Smooth muscle cell (in vitro differentiated cells): ENCODE results near the gene CHI3L1. TPM values are rescaled to one million over a fixed set of nuclear protein-coding genes. Genes with fewer than 3 reads are reported as not detected.
A peak's percentile ranks its signal among the peaks of the same experiment; 100 is the strongest.

Experiments
- DNase-seq: peaks from one replicate; lab custom pipeline; 2025; ENCODE audit not compliant: unreplicated experiment; lab: John Stamatoyannopoulos, UW
- H2AFZ ChIP-seq: fragments of 200-600 bp; sonication (generic); 2 replicates; pipeline ENCODE4 v1.6.0; 2016; ENCODE audit warnings: antibody characterized with exemption, low read depth, mild to moderate bottlenecking
- H3F3A ChIP-seq: fragments of 200-600 bp; sonication (generic); 2 replicates; pipeline ENCODE4 v1.6.0; 2017; ENCODE audit warnings: antibody characterized with exemption, low read depth
- H3K27ac ChIP-seq: fragments of 200-600 bp; sonication (generic); 2 replicates; pipeline ENCODE4 v1.5.1; 2016; ENCODE audit warnings: low read depth, mild to moderate bottlenecking
- H3K27me3 ChIP-seq: fragments of 200-600 bp; sonication (generic); 2 replicates; pipeline ENCODE4 v1.6.1; 2016; ENCODE audit warnings: low read depth, mild to moderate bottlenecking
- H3K36me3 ChIP-seq: fragments of 200-600 bp; sonication (generic); 2 replicates; pipeline ENCODE4 v1.5.1; 2016; ENCODE audit warnings: low read depth
- H3K4me1 ChIP-seq: fragments of 200-600 bp; sonication (generic); 2 replicates; pipeline ENCODE4 v1.5.1; 2016; ENCODE audit warnings: low read depth
- H3K4me2 ChIP-seq: fragments of 200-600 bp; sonication (generic); 2 replicates; pipeline ENCODE4 v1.6.0; 2016; ENCODE audit warnings: mild to moderate bottlenecking
- H3K4me3 ChIP-seq: fragments of 200-600 bp; sonication (generic); 2 replicates; pipeline ENCODE4 v1.5.1; 2016; ENCODE audit warnings: mild to moderate bottlenecking
- H3K79me2 ChIP-seq: fragments of 200-600 bp; sonication (generic); 2 replicates; pipeline ENCODE4 v1.6.0; 2016; ENCODE audit warnings: low read depth, mild to moderate bottlenecking
- H3K9ac ChIP-seq: fragments of 200-600 bp; sonication (generic); 2 replicates; pipeline ENCODE4 v1.6.0; 2016; ENCODE audit warnings: low read depth
- H3K9me3 ChIP-seq: fragments of 200-600 bp; sonication (generic); replicated peaks from 2 replicates; pipeline ENCODE4 v1.5.1; 2016; ENCODE audit warnings: low read depth
- H4K20me1 ChIP-seq: fragments of 200-600 bp; sonication (generic); 2 replicates; pipeline ENCODE4 v1.6.0; 2016; ENCODE audit warnings: low read depth
- WGBS: methylation state at CpG from one replicate; pipeline ENCODE4 v1.1.7; 2016; ENCODE audit warnings: low lambda C conversion rate; 5-methylcytosine and 5-hydroxymethylcytosine counted together
- polyA plus RNA-seq: library from polyadenylated mRNA; unstranded; fragments of >200 nt; fragmentation: Nextera tagmentation; extraction: Ambion mirVana; gene quantifications from 2 replicates; pipeline ENCODE4 v1.2.1, GENCODE V29; 2016
- total RNA-seq: library from RNA; depleted of rRNA; stranded (reverse); fragments of >200 nt; gene quantifications from 2 replicates; pipeline ENCODE4 v1.2.3, GENCODE V29; 2014
- TF ChIP-seq, protein P1 (sequence below): fragments of 200-600 bp; sonication (generic); IDR thresholded peaks from 2 replicates; pipeline ENCODE4 v1.5.1; 2017; ENCODE audit warnings: borderline replicate concordance, mild to moderate bottlenecking, antibody characterized with exemption; ENCODE audit not compliant: insufficient read depth, poor library complexity, severe bottlenecking

The CHI3L1 gene
- total and polyA plus RNA-seq, 2 experiments from 2014 or later, result 45.4 to 53.6 TPM

DNA sequence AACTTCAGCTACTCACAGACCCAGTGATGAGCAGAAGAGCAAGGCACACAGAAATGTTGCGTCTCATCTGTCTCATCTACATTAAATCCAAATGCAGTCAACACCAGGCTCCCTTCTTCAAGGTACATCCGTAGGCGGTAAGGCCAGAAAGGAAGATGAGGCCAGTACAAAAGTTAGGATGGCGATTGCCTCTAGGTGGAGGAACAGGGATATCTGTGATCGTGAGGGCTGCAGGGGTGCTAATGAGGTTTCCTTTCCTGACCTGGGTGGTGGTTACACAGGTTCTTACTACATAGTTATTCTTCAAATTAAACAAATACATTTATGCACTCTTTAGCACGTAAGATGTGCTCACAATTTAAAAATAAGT lies 9.5 kb downstream of the CHI3L1 start:
- H3K36me3 ChIP-seq, result no peaks in the 10 kb centered on the region
- no peaks in the 10 kb centered on the region for H3K27me3 ChIP-seq
- no peak overlapping the region for H2AFZ ChIP-seq
- H3F3A ChIP-seq, result peaks cover 10% of the 10 kb centered on the region
- no peak for DNase-seq
- WGBS, result 61% methylated on average over 6 of the region's 6 CpGs
- no peaks in the 10 kb centered on the region for H3K79me2 ChIP-seq
- peak overlapping the region; percentile 88 for H3K27ac ChIP-seq
- H3K4me2 ChIP-seq, result peak overlapping the region; percentile 67
- no peaks in the 10 kb centered on the region for H3K9me3 ChIP-seq
- TF ChIP-seq, protein P1, sequence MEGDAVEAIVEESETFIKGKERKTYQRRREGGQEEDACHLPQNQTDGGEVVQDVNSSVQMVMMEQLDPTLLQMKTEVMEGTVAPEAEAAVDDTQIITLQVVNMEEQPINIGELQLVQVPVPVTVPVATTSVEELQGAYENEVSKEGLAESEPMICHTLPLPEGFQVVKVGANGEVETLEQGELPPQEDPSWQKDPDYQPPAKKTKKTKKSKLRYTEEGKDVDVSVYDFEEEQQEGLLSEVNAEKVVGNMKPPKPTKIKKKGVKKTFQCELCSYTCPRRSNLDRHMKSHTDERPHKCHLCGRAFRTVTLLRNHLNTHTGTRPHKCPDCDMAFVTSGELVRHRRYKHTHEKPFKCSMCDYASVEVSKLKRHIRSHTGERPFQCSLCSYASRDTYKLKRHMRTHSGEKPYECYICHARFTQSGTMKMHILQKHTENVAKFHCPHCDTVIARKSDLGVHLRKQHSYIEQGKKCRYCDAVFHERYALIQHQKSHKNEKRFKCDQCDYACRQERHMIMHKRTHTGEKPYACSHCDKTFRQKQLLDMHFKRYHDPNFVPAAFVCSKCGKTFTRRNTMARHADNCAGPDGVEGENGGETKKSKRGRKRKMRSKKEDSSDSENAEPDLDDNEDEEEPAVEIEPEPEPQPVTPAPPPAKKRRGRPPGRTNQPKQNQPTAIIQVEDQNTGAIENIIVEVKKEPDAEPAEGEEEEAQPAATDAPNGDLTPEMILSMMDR, result no peak
- peaks cover 29% of the 10 kb centered on the region for H3K4me1 ChIP-seq
- H3K4me3 ChIP-seq, result no peak overlapping the region
- H3K9ac ChIP-seq, result no peak overlapping the region
- H4K20me1 ChIP-seq, result no peaks in the 10 kb centered on the region

DNA sequence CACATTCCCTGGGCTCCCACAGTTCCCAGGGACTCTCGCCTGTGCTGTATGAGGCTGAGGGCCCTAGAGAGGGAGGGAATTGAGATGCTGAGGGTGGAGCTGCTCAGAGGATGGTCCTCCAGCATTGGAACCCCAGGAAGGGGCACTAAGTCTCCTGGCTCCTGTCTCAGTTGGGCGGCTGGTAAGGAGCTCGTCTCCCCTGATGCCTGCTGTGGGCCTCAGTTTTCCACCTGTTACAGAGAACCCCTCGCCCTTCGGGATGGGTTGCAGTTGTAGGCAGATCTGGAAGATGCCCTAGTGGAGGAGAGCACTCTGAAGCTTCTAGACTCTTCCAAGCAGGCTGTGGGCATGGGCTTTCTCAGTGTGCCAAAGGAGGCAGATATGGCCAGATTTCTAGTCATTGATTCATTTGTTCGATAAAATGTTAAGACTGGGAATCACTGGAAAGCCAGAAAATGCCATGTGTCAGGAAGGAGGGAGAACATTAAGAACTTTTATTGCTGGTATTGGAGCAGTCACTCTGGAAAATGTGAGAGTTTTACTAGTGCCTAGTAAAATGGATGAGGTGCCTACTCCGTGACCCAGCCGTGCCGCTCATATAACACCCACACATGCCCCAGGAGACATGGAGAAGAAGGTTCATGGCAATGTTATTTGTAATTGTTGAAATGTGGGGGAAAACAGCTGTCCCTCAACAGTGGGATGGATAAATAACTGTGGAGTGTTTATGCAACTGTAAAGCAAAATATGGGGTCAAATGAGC lies 10.1 kb downstream of the CHI3L1 start:
- no peaks in the 10 kb centered on the region for H4K20me1 ChIP-seq
- DNase-seq, result no peak
- H2AFZ ChIP-seq, result no peak overlapping the region
- 69% methylated on average over 9 of the region's 9 CpGs for WGBS
- H3K4me3 ChIP-seq, result no peak overlapping the region
- no peaks in the 10 kb centered on the region for H3K27me3 ChIP-seq
- H3K4me2 ChIP-seq, result peak overlapping the region; percentile 67
- H3K9me3 ChIP-seq, result no peaks in the 10 kb centered on the region
- H3K27ac ChIP-seq, result peak overlapping the region; percentile 88
- peaks cover 10% of the 10 kb centered on the region for H3F3A ChIP-seq
- TF ChIP-seq, protein P1, result no peak
- peaks cover 23% of the 10 kb centered on the region for H3K4me1 ChIP-seq
- no peaks in the 10 kb centered on the region for H3K36me3 ChIP-seq
- H3K9ac ChIP-seq, result no peak overlapping the region
- no peaks in the 10 kb centered on the region for H3K79me2 ChIP-seq

DNA sequence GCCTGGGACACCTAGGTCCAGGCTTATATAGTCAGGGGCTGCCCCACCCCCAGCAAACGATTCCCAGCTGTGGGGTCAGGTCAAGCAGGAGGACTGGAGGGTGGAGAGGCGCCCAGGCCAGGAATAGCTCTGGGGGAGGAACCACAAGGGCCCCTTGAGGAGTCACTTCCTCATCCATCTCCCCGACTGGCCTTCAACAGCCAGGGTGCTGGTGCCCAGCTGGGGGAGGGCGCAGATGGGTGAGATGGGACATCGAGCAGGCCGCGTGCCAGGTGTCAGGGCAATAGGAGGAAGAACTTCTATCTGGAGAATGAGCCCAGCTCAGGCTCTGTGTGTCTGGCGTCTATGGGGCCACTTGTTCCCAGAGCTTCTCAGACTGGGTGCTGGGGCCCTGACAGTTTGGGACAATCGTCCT lies 10.7 kb downstream of the CHI3L1 start:
- 83% methylated on average over 9 of the region's 9 CpGs for WGBS
- no peak for DNase-seq
- H3K9me3 ChIP-seq, result no peaks in the 10 kb centered on the region

More for the DNA sequence above, 10.7 kb downstream of the CHI3L1 start:
- no peaks in the 10 kb centered on the region for H3K36me3 ChIP-seq
- H3K27ac ChIP-seq, result peak overlapping the region; percentile 88
- no peak overlapping the region for H3K4me2 ChIP-seq
- no peak overlapping the region for H3K4me3 ChIP-seq
- no peaks in the 10 kb centered on the region for H3K27me3 ChIP-seq
- H3K79me2 ChIP-seq, result no peaks in the 10 kb centered on the region
- TF ChIP-seq, protein P1, result no peak
- H3F3A ChIP-seq, result peaks cover 10% of the 10 kb centered on the region
- H3K9ac ChIP-seq, result no peak overlapping the region
- H2AFZ ChIP-seq, result no peak overlapping the region
- H4K20me1 ChIP-seq, result no peaks in the 10 kb centered on the region
- peaks cover 23% of the 10 kb centered on the region for H3K4me1 ChIP-seq
